HepG2 (cell line): Measurements from ENCODE around the gene MEX3D. TPM values are rescaled to one million over a fixed set of nuclear protein-coding genes. Genes with fewer than 3 reads are reported as not detected.
A peak's percentile ranks its signal among the peaks of the same experiment; 100 is the strongest.

Experiments used
- ARNT ChIP-seq: fragments of 450-650 bp; IDR thresholded peaks from 2 replicates; pipeline ENCODE4 v1.6.1; 2017
- ATRX ChIP-seq: sonication (generic); formaldehyde crosslinking; IDR thresholded peaks from 2 replicates; pipeline ENCODE4 v1.4.0; 2020; ENCODE audit warnings: missing genetic modification reagents, borderline replicate concordance
- CHD4 ChIP-seq: fragments of 200-600 bp; sonication (generic); IDR thresholded peaks from 2 replicates; pipeline ENCODE4 v1.7.0; 2017; ENCODE audit warnings: mild to moderate bottlenecking, low read length, borderline replicate concordance
- DR1 ChIP-seq: sonication (generic); formaldehyde crosslinking; IDR thresholded peaks from 2 replicates; pipeline ENCODE4 v1.8.0; 2021; ENCODE audit warnings: mild to moderate bottlenecking, missing genetic modification reagents, inconsistent platforms
- ELF4 ChIP-seq: sonication (generic); formaldehyde crosslinking; IDR thresholded peaks from 2 replicates; pipeline ENCODE4 v1.5.0; 2020; ENCODE audit warnings: missing genetic modification reagents, mild to moderate bottlenecking, moderate library complexity, borderline replicate concordance
- ETV5 ChIP-seq: IDR thresholded peaks from 2 replicates; pipeline ENCODE4 v1.6.1; 2018; ENCODE audit warnings: missing biosample characterization, missing genetic modification reagents, inconsistent platforms, borderline replicate concordance
- GTF2F1 ChIP-seq: fragments of 150-350 bp; IDR thresholded peaks from 2 replicates; pipeline ENCODE4 v1.6.1; 2014; ENCODE audit warnings: low read length
- HCFC1 ChIP-seq: fragments of 150-350 bp; IDR thresholded peaks from 2 replicates; pipeline ENCODE4 v1.6.1; 2014; ENCODE audit warnings: low read depth, low read length
- HIC2 ChIP-seq: sonication (generic); formaldehyde crosslinking; IDR thresholded peaks from 2 replicates; pipeline ENCODE4 v1.9.0; 2022; ENCODE audit warnings: low read depth, missing genetic modification reagents
- NBN ChIP-seq: fragments of 450-650 bp; conservative IDR thresholded peaks from 2 replicates; pipeline ENCODE4 v1.6.1; 2017
- NCOA5 ChIP-seq: sonication (generic); formaldehyde crosslinking; IDR thresholded peaks from 2 replicates; pipeline ENCODE4 v1.4.0; 2020; ENCODE audit warnings: missing genetic modification reagents
- PHF8 ChIP-seq: sonication (generic); formaldehyde crosslinking; IDR thresholded peaks from 2 replicates; pipeline ENCODE4 v1.5.0; 2020; ENCODE audit warnings: missing genetic modification reagents
- RORA ChIP-seq: sonication (generic); formaldehyde crosslinking; IDR thresholded peaks from 2 replicates; pipeline ENCODE4 v1.5.0; 2020; ENCODE audit warnings: mild to moderate bottlenecking, missing genetic modification reagents, moderate library complexity
- TOPORS ChIP-seq: sonication (generic); formaldehyde crosslinking; IDR thresholded peaks from 2 replicates; pipeline ENCODE4 v1.8.0; 2023; ENCODE audit warnings: mild to moderate bottlenecking, missing genetic modification reagents
- ZNF10 ChIP-seq: sonication (generic); formaldehyde crosslinking; IDR thresholded peaks from 2 replicates; pipeline ENCODE4 v1.4.0; 2020; ENCODE audit warnings: mild to moderate bottlenecking, low read depth, missing genetic modification reagents, borderline replicate concordance
- ZNF333 ChIP-seq: sonication (generic); formaldehyde crosslinking; IDR thresholded peaks from 2 replicates; pipeline ENCODE4 v1.4.0; 2020; ENCODE audit warnings: mild to moderate bottlenecking, missing genetic modification reagents, borderline replicate concordance
- ZNF354B ChIP-seq: sonication (generic); formaldehyde crosslinking; IDR thresholded peaks from 2 replicates; pipeline ENCODE4 v1.8.0; 2022; ENCODE audit warnings: mild to moderate bottlenecking, missing genetic modification reagents
- ZNF556 ChIP-seq: sonication (generic); formaldehyde crosslinking; IDR thresholded peaks from 2 replicates; pipeline ENCODE4 v1.4.0; 2020; ENCODE audit warnings: mild to moderate bottlenecking, missing genetic modification reagents, borderline replicate concordance
- ZNF749 ChIP-seq: sonication (generic); formaldehyde crosslinking; IDR thresholded peaks from 2 replicates; pipeline ENCODE4 v1.8.0; 2022; ENCODE audit warnings: mild to moderate bottlenecking, missing genetic modification reagents, moderate library complexity, borderline replicate concordance
- ZNF782 ChIP-seq: sonication (generic); formaldehyde crosslinking; IDR thresholded peaks from 2 replicates; pipeline ENCODE4 v1.4.0; 2020; ENCODE audit warnings: missing genetic modification reagents, mild to moderate bottlenecking, borderline replicate concordance
- polyA plus RNA-seq, 8 experiments: library from polyadenylated mRNA; depleted of rRNA in 3 of 8; stranded (reverse) in 7 of 8; unstranded in 1 of 8; fragments of >200 nt; fragmentation: Illumina TruSeq in 4 of 8; extraction: Trizol in 4 of 8; gene quantifications; 2 replicates each; pipeline versions ENCODE4 v1.2.1 to v1.2.3, GENCODE V29; 2011 to 2016; ENCODE audit warnings: low read depth in 4 of 8, missing spikeins in 1 of 8, mixed read lengths in 1 of 8; ENCODE audit not compliant: insufficient read depth in 1 of 8
- total RNA-seq, 5 experiments: library from RNA; depleted of rRNA; stranded (reverse); fragments of >200 nt; fragmentation: Illumina TruSeq; extraction: Trizol; gene quantifications; 2 replicates each; pipeline ENCODE4 v1.2.3, GENCODE V29; 2016; ENCODE audit warnings: low read depth in 1 of 5
- TF ChIP-seq, protein P1 (sequence below): sonication (generic); formaldehyde crosslinking; IDR thresholded peaks from 2 replicates; pipeline ENCODE4 v1.8.0; 2022; ENCODE audit warnings: missing genetic modification reagents, low read depth, mild to moderate bottlenecking, borderline replicate concordance
- TF ChIP-seq, protein P2 (sequence below): sonication (generic); formaldehyde crosslinking; IDR thresholded peaks from 2 replicates; pipeline ENCODE4 v1.4.0; 2020; ENCODE audit warnings: missing genetic modification reagents, borderline replicate concordance

Gene MEX3D
- total and polyA plus RNA-seq, 2 of the 13 experiments (the other 11 are each of a cell fraction or from before 2014, with no cell fraction given) = 3.6 to 17.1 TPM

DNA sequence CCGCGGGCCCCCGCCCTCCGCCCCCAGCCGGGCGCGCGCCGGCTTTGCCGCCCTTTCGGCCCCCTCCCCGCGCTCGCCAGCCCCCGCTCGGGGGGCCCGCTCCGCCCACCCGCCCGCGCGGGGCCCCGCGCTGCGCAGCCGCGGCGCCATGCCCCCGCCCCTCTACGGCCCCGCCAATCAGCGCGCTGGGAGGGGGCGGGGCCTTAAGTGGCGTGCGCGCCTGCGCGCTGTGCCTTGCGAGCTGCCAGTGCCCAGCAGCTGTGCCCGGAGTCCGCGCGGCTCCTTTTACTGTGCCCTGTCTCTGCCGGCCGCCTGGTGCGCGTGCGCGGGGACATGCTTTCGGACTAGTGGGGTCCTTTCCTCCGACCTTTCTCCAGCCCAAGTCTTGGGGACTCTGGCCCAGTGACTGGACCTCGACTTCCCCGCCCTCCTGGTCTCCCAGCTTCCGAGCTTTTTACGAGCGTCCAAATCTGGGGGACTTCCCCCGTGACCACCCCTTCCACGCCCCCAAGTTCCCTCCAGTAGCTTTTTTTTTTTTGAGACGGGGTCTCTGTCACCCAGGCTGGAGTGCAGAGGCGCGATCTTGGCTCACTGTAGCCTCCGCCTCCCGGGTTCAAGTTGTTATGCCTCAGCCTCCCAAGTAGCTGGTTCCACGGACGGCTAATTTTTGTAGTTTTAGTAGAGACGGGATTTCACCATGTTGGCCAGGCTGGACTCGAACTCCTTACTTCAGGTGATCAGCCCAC is 24.8 kb upstream of the MEX3D start, which contains the start of gene MBD3 (continued):
- TF ChIP-seq ZNF333 (CRISPR knock-in tag) (no peak), RORA (no peak), CHD4 (no peak), ELF4 (no peak), HCFC1 (no peak), ZNF749 (CRISPR knock-in tag) (no peak), ATRX (no peak), TOPORS (CRISPR knock-in tag) (peak; percentile 31; the same call in 1 of the 2 replicates), ZNF556 (CRISPR knock-in tag) (peak; percentile 33; the same call in 1 of the 2 replicates), NBN (no peak), DR1 (CRISPR knock-in tag) (no peak), ZNF782 (peak; percentile 48; the same call in 1 of the 2 replicates), ETV5 (CRISPR knock-in tag) (no peak), PHF8 (CRISPR knock-in tag) (peak; percentile 46), ZNF354B (no peak), ARNT (no peak), GTF2F1 (no peak), ZNF10 (CRISPR knock-in tag) (no peak), HIC2 (CRISPR knock-in tag) (peak; percentile 69; the same call in 1 of the 2 replicates), NCOA5 (CRISPR knock-in tag) (no peak)
- TF ChIP-seq, protein P1, sequence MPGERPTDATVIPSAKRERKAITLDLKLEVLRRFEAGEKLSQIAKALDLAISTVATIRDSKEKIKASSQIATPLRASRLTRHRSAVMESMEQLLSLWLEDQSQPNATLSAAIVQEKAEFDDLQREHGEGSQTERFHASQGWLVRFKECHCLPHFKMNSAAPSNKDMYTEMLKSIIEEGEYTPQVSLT (CRISPR knock-in tag) = no peak
- TF ChIP-seq, protein P2, sequence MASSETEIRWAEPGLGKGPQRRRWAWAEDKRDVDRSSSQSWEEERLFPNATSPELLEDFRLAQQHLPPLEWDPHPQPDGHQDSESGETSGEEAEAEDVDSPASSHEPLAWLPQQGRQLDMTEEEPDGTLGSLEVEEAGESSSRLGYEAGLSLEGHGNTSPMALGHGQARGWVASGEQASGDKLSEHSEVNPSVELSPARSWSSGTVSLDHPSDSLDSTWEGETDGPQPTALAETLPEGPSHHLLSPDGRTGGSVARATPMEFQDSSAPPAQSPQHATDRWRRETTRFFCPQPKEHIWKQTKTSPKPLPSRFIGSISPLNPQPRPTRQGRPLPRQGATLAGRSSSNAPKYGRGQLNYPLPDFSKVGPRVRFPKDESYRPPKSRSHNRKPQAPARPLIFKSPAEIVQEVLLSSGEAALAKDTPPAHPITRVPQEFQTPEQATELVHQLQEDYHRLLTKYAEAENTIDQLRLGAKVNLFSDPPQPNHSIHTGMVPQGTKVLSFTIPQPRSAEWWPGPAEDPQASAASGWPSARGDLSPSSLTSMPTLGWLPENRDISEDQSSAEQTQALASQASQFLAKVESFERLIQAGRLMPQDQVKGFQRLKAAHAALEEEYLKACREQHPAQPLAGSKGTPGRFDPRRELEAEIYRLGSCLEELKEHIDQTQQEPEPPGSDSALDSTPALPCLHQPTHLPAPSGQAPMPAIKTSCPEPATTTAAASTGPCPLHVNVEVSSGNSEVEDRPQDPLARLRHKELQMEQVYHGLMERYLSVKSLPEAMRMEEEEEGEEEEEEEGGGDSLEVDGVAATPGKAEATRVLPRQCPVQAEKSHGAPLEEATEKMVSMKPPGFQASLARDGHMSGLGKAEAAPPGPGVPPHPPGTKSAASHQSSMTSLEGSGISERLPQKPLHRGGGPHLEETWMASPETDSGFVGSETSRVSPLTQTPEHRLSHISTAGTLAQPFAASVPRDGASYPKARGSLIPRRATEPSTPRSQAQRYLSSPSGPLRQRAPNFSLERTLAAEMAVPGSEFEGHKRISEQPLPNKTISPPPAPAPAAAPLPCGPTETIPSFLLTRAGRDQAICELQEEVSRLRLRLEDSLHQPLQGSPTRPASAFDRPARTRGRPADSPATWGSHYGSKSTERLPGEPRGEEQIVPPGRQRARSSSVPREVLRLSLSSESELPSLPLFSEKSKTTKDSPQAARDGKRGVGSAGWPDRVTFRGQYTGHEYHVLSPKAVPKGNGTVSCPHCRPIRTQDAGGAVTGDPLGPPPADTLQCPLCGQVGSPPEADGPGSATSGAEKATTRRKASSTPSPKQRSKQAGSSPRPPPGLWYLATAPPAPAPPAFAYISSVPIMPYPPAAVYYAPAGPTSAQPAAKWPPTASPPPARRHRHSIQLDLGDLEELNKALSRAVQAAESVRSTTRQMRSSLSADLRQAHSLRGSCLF (CRISPR knock-in tag) = no peak
